Astrocyte (in vitro differentiated cells and primary cell): ENCODE results near the gene UBAC2. TPM values are rescaled to one million over a fixed set of nuclear protein-coding genes. Genes with fewer than 3 reads are reported as not detected.

Experiments
- DNase-seq: peaks from one replicate; pipeline ENCODE4 v3.0.0-alpha.2; 2010; ENCODE audit warnings: low read depth
- FAIRE-seq: peaks from 2 replicates; lab custom pipeline; 2011; peaks lifted over from hg19 to GRCh38; lab: Jason Lieb, UNC
- H2AFZ ChIP-seq: 2 replicates; pipeline ENCODE4 v1.6.0; 2012; ENCODE audit warnings: low read depth, low read length, inconsistent platforms
- H3K27ac ChIP-seq: 2 replicates; pipeline ENCODE4 v1.5.1; 2011; ENCODE audit warnings: low read depth, low read length, inconsistent platforms
- H3K27me3 ChIP-seq: 2 replicates; pipeline ENCODE4 v1.6.0; 2011; ENCODE audit warnings: low read length, inconsistent platforms; ENCODE audit not compliant: insufficient read depth
- H3K36me3 ChIP-seq: 2 replicates; pipeline ENCODE4 v1.5.1; 2011; ENCODE audit warnings: low read length, inconsistent platforms; ENCODE audit not compliant: insufficient read depth
- H3K4me1 ChIP-seq: 2 replicates; pipeline ENCODE4 v1.5.1; 2011; ENCODE audit warnings: low read length, inconsistent platforms; ENCODE audit not compliant: insufficient read depth
- H3K4me2 ChIP-seq: 2 replicates; pipeline ENCODE4 v1.6.0; 2012; ENCODE audit warnings: low read length, inconsistent platforms
- H3K4me3 ChIP-seq: 2 replicates; pipeline ENCODE4 v1.5.1; 2011; ENCODE audit warnings: low read depth, mild to moderate bottlenecking, low read length, inconsistent platforms; ENCODE audit not compliant: insufficient read depth
- H3K79me2 ChIP-seq: 2 replicates; pipeline ENCODE4 v1.6.0; 2012; ENCODE audit warnings: mild to moderate bottlenecking, low read length, inconsistent platforms; ENCODE audit not compliant: insufficient read depth
- H3K9ac ChIP-seq: 2 replicates; pipeline ENCODE4 v1.6.0; 2012; ENCODE audit warnings: mild to moderate bottlenecking, low read length, inconsistent platforms
- H3K9me3 ChIP-seq: 2 replicates; pipeline ENCODE4 v1.5.1; 2012; ENCODE audit warnings: low read depth, mild to moderate bottlenecking, low read length, inconsistent platforms; ENCODE audit not compliant: insufficient read depth
- H4K20me1 ChIP-seq: 2 replicates; pipeline ENCODE4 v1.6.0; 2012; ENCODE audit warnings: low read length, inconsistent platforms; ENCODE audit not compliant: insufficient read depth
- H3K27ac Mint-ChIP-seq: one replicate; pipeline ENCODE4 v1.8.0; 2021; ENCODE audit warnings: mild to moderate bottlenecking, mixed read lengths; ENCODE audit not compliant: unreplicated experiment
- H3K27me3 Mint-ChIP-seq: one replicate; pipeline ENCODE4 v1.8.0; 2021; ENCODE audit warnings: low read depth, mixed read lengths; ENCODE audit not compliant: unreplicated experiment
- H3K36me3 Mint-ChIP-seq: one replicate; pipeline ENCODE4 v1.8.0; 2021; ENCODE audit warnings: low read depth, mixed read lengths; ENCODE audit not compliant: unreplicated experiment
- H3K4me1 Mint-ChIP-seq: one replicate; pipeline ENCODE4 v1.8.0; 2021; ENCODE audit warnings: low read depth, mixed read lengths; ENCODE audit not compliant: unreplicated experiment
- H3K4me3 Mint-ChIP-seq: one replicate; pipeline ENCODE4 v1.8.0; 2021; ENCODE audit warnings: mild to moderate bottlenecking, moderate library complexity, mixed read lengths; ENCODE audit not compliant: unreplicated experiment
- H3K9me3 Mint-ChIP-seq: one replicate; pipeline ENCODE4 v1.8.0; 2021; ENCODE audit warnings: mild to moderate bottlenecking, mixed read lengths; ENCODE audit not compliant: unreplicated experiment
- CTCF ChIP-seq: IDR thresholded peaks from 2 replicates; pipeline ENCODE4 v1.5.1; 2011; ENCODE audit warnings: low read depth, mild to moderate bottlenecking, inconsistent platforms, low read length, moderate library complexity; ENCODE audit not compliant: insufficient read depth
- EZH2 ChIP-seq: IDR thresholded peaks from 2 replicates; pipeline ENCODE4 v1.6.1; 2012; ENCODE audit warnings: mild to moderate bottlenecking, low read length, inconsistent platforms; ENCODE audit not compliant: insufficient read depth
- total RNA-seq: library from RNA; stranded (reverse); gene quantifications from 2 replicates; pipeline ENCODE4 v1.2.1, GENCODE V29; 2021

The UBAC2 gene
- total RNA-seq, 1 donor from 2014 or later, result 61.0 TPM

- H2AFZ ChIP-seq, result no peak overlapping the region
- Mint-ChIP-seq H3K36me3 (peaks cover 16% of the 10 kb centered on the region), H3K4me1 (peaks cover 14% of the 10 kb centered on the region), H3K27ac (no peak overlapping the region), H3K4me3 (no peak overlapping the region), H3K27me3 (no peaks in the 10 kb centered on the region), H3K9me3 (peaks cover 3% of the 10 kb centered on the region)
- H3K4me3 ChIP-seq, result no peak overlapping the region
- no peaks in the 10 kb centered on the region for H4K20me1 ChIP-seq
- H3K27me3 ChIP-seq, result no peaks in the 10 kb centered on the region
- no peak for FAIRE-seq
- H3K4me1 ChIP-seq, result no peaks in the 10 kb centered on the region
- TF ChIP-seq EZH2 (no peak), CTCF (no peak)
- H3K4me2 ChIP-seq, result no peak overlapping the region
- no peak overlapping the region for H3K9ac ChIP-seq
- no peaks in the 10 kb centered on the region for H3K9me3 ChIP-seq
- no peak overlapping the region for H3K27ac ChIP-seq
- no peak for DNase-seq
- peaks cover 3% of the 10 kb centered on the region for H3K36me3 ChIP-seq
- no peaks in the 10 kb centered on the region for H3K79me2 ChIP-seq
Measured at GRCh38 chr13:99381766-99382165, 181.1 kb downstream of the UBAC2 start.

- Histone ChIP-seq H3K4me3 (no peak overlapping the region), H3K9ac (no peak overlapping the region), H3K27me3 (no peaks in the 10 kb centered on the region), H3K4me2 (no peak overlapping the region), H3K9me3 (no peaks in the 10 kb centered on the region), H4K20me1 (no peaks in the 10 kb centered on the region), H3K79me2 (no peaks in the 10 kb centered on the region), H3K36me3 (peaks cover 3% of the 10 kb centered on the region), H2AFZ (no peak overlapping the region), H3K27ac (no peak overlapping the region), H3K4me1 (no peaks in the 10 kb centered on the region)
- Mint-ChIP-seq H3K36me3 (peaks cover 17% of the 10 kb centered on the region), H3K27ac (peak overlapping the region; percentile 58), H3K4me3 (no peak overlapping the region), H3K4me1 (peaks cover 14% of the 10 kb centered on the region), H3K27me3 (no peaks in the 10 kb centered on the region), H3K9me3 (peaks cover 3% of the 10 kb centered on the region)
- TF ChIP-seq CTCF (no peak), EZH2 (no peak)
- DNase-seq (no peak), FAIRE-seq (no peak)
Measured at GRCh38 chr13:99382428-99383133, 181.9 kb downstream of the UBAC2 start.

- no peak overlapping the region for H3K4me3 Mint-ChIP-seq
- peaks cover 3% of the 10 kb centered on the region for H3K9me3 Mint-ChIP-seq
- no peak overlapping the region for H3K4me3 ChIP-seq
- H2AFZ ChIP-seq, result no peak overlapping the region
- no peaks in the 10 kb centered on the region for H3K79me2 ChIP-seq
- H3K9me3 ChIP-seq, result no peaks in the 10 kb centered on the region
- H3K36me3 Mint-ChIP-seq, result peaks cover 14% of the 10 kb centered on the region
- no peaks in the 10 kb centered on the region for H3K27me3 Mint-ChIP-seq
- no peaks in the 10 kb centered on the region for H3K4me1 ChIP-seq
- peaks cover 14% of the 10 kb centered on the region for H3K4me1 Mint-ChIP-seq
- no peak overlapping the region for H3K9ac ChIP-seq
- no peak for TF ChIP-seq CTCF
- TF ChIP-seq EZH2, result no peak
- H3K4me2 ChIP-seq, result no peak overlapping the region
- H4K20me1 ChIP-seq, result no peaks in the 10 kb centered on the region
- no peak for FAIRE-seq
- no peak overlapping the region for H3K27ac ChIP-seq
- H3K27ac Mint-ChIP-seq, result no peak overlapping the region
- H3K36me3 ChIP-seq, result no peaks in the 10 kb centered on the region
- H3K27me3 ChIP-seq, result no peaks in the 10 kb centered on the region
- no peak for DNase-seq
Measured at GRCh38 chr13:99383511-99383921, 182.9 kb downstream of the UBAC2 start.
